ENCODE measurements around the gene SPTLC3. TPM values are rescaled to one million over a fixed set of nuclear protein-coding genes. Genes with fewer than 3 reads are reported as not detected.

SPTLC3 gene
- total RNA-seq, 1 experiment from 2014 or later = 0.03 TPM

GRCh38 chr20:12999201-12999600, 9.6 kb upstream of the SPTLC3 start:
- no peaks in the 10 kb centered on the region for H3K4me1 ChIP-seq (ENCODE audit: control insufficient read depth, insufficient read depth, low read length)
- no TSS peak for BruUV-seq (replicated peaks)
- H3K27me3 ChIP-seq (ENCODE audit: control insufficient read depth, insufficient read depth, low read length) = no peaks in the 10 kb centered on the region
- H3K27ac ChIP-seq (ENCODE audit: low read length) = no peak overlapping the region
- POLR2A ChIA-PET = no interaction called here
- ATAC-seq (no peak), DNase-seq (ENCODE audit: low read depth, low spot score) (no peak)
- intact Hi-C loops (cut with micrococcal nuclease; ENCODE audit: unreplicated experiment) (no loop called here), in situ Hi-C loops (cut with HindIII; ENCODE audit: low pct_unique_long_range_greater_than_20kb, low sequenced_read_pairs) (no loop called here)
- no peaks in the 10 kb centered on the region for H3K9me3 ChIP-seq (ENCODE audit: control insufficient read depth, insufficient read depth, low read depth, low read length)
- no peak overlapping the region for H3K4me3 ChIP-seq (ENCODE audit: low read depth in 2 of 2, low read length in 2 of 2)
- H3K36me3 ChIP-seq (ENCODE audit: control insufficient read depth, insufficient read depth, low read length) = no peaks in the 10 kb centered on the region
- CTCF ChIA-PET = no interaction called here
- TF ChIP-seq SIN3A (IDR thresholded peaks at IDR 0.05; ENCODE audit: borderline replicate concordance, insufficient read depth, low read depth, low read length) = no peak
- TF ChIP-seq REST (IDR thresholded peaks at IDR 0.05; ENCODE audit: insufficient read depth in 1 of 2, low read depth in 2 of 2, low read length in 1 of 2) = no peak
- no peak for TF ChIP-seq CTCF (IDR thresholded peaks at IDR 0.05)

- Histone ChIP-seq H3K4me3 (ENCODE audit: low read depth in 2 of 2, low read length in 2 of 2) (no peak overlapping the region), H3K27ac (ENCODE audit: low read length) (no peak overlapping the region), H3K4me1 (ENCODE audit: control insufficient read depth, insufficient read depth, low read length) (no peaks in the 10 kb centered on the region), H3K27me3 (ENCODE audit: control insufficient read depth, insufficient read depth, low read length) (no peaks in the 10 kb centered on the region), H3K9me3 (ENCODE audit: control insufficient read depth, insufficient read depth, low read depth, low read length) (no peaks in the 10 kb centered on the region), H3K36me3 (ENCODE audit: control insufficient read depth, insufficient read depth, low read length) (no peaks in the 10 kb centered on the region)
- TF ChIP-seq REST (IDR thresholded peaks at IDR 0.05; ENCODE audit: insufficient read depth in 1 of 2, low read depth in 2 of 2, low read length in 1 of 2) (no peak), POLR2AphosphoS5 (IDR thresholded peaks at IDR 0.05; ENCODE audit: low read depth, low read length) (no peak), CTCF (IDR thresholded peaks at IDR 0.05) (no peak), TCF7L2 (IDR thresholded peaks at IDR 0.05; ENCODE audit: low read depth, low read length) (no peak), SIN3A (IDR thresholded peaks at IDR 0.05; ENCODE audit: borderline replicate concordance, insufficient read depth, low read depth, low read length) (no peak)
- BruUV-seq (replicated peaks) = no TSS peak
- POLR2A ChIA-PET = no interaction called here
- ATAC-seq (no peak), DNase-seq (ENCODE audit: low read depth, low spot score) (no peak)
- intact Hi-C loops (cut with micrococcal nuclease; ENCODE audit: unreplicated experiment) (no loop called here), in situ Hi-C loops (cut with HindIII; ENCODE audit: low pct_unique_long_range_greater_than_20kb, low sequenced_read_pairs) (no loop called here)
- CTCF ChIA-PET = no interaction called here
Observed at GRCh38 chr20:13002251-13002650, 6.5 kb upstream of the SPTLC3 start.
